Measurements from ENCODE around the gene CD63.

- TF ChIP-seq CTCF (IDR thresholded peaks at IDR 0.05) = no peak
- TF ChIP-seq POLR2A (IDR thresholded peaks at IDR 0.05) = no peak
Observed at GRCh38 chr12:55694188-55694515, 34.7 kb downstream of the CD63 start.

Measured in body of pancreas (tissue), 4 donors.